H9 (cell line): ENCODE measurements around the gene COP1. TPM values are rescaled to one million over a fixed set of nuclear protein-coding genes. Genes with fewer than 3 reads are reported as not detected.

Experiments
- DNase-seq: peaks from one replicate; pipeline ENCODE4 v3.0.0-alpha.2; 2017
- H2AFZ ChIP-seq: one replicate; pipeline ENCODE4 v1.6.1; 2013; ENCODE audit warnings: mild to moderate bottlenecking, low read length, control low read depth, moderate library complexity
- H2AK5ac ChIP-seq: 2 replicates; pipeline ENCODE4 v1.6.1; 2013; ENCODE audit warnings: low read length, control low read depth, mixed read lengths; ENCODE audit not compliant: insufficient read length
- H2BK120ac ChIP-seq: one replicate; pipeline ENCODE4 v1.6.1; 2013; ENCODE audit warnings: low read depth, mild to moderate bottlenecking, low read length, control low read depth, inconsistent platforms; ENCODE audit not compliant: poor library complexity, severe bottlenecking
- H2BK12ac ChIP-seq: 2 replicates; pipeline ENCODE4 v1.6.1; 2013; ENCODE audit warnings: low read length, control low read depth, mixed read lengths, low read depth; ENCODE audit not compliant: insufficient read length
- H2BK15ac ChIP-seq: 2 replicates; pipeline ENCODE4 v1.6.1; 2013; ENCODE audit warnings: low read depth, low read length, control low read depth
- H2BK20ac ChIP-seq: one replicate; pipeline ENCODE4 v1.6.1; 2013; ENCODE audit warnings: low read depth, mild to moderate bottlenecking, low read length, control low read depth, inconsistent platforms; ENCODE audit not compliant: poor library complexity, severe bottlenecking
- H2BK5ac ChIP-seq: 2 replicates; pipeline ENCODE4 v1.6.1; 2013; ENCODE audit warnings: low read length, control low read depth, mixed read lengths; ENCODE audit not compliant: insufficient read length
- H3K14ac ChIP-seq: 2 replicates; pipeline ENCODE4 v1.6.1; 2013; ENCODE audit warnings: low read length, control low read depth; ENCODE audit not compliant: insufficient read depth
- H3K18ac ChIP-seq: 2 replicates; pipeline ENCODE4 v1.6.1; 2013; ENCODE audit warnings: low read depth, mild to moderate bottlenecking, mixed read lengths, low read length, control low read depth; ENCODE audit not compliant: insufficient read length
- H3K23ac ChIP-seq: 2 replicates; pipeline ENCODE4 v1.6.1; 2013; ENCODE audit warnings: low read length, control low read depth, mixed read lengths, low read depth; ENCODE audit not compliant: insufficient read length
- H3K23me2 ChIP-seq: 2 replicates; pipeline ENCODE4 v1.6.1; 2013; ENCODE audit warnings: low read depth, mild to moderate bottlenecking, mixed read lengths, low read length, control low read depth; ENCODE audit not compliant: insufficient read length, poor library complexity, severe bottlenecking
- H3K27ac ChIP-seq: 2 replicates; pipeline ENCODE4 v1.5.1; 2013; ENCODE audit warnings: low read length, control low read depth, mixed read lengths, low read depth; ENCODE audit not compliant: insufficient read length
- H3K27me3 ChIP-seq: 2 replicates; pipeline ENCODE4 v1.6.1; 2013; ENCODE audit warnings: low read length, control low read depth, inconsistent platforms; ENCODE audit not compliant: insufficient read depth
- H3K4ac ChIP-seq: 2 replicates; pipeline ENCODE4 v1.6.1; 2013; ENCODE audit warnings: low read depth, mild to moderate bottlenecking, control low read depth, inconsistent platforms, low read length, moderate library complexity
- H3K4me1 ChIP-seq: 2 replicates; pipeline ENCODE4 v1.6.1; 2013; ENCODE audit warnings: low read length, control low read depth, inconsistent platforms; ENCODE audit not compliant: insufficient read depth
- H3K4me2 ChIP-seq: 2 replicates; pipeline ENCODE4 v1.6.1; 2013; ENCODE audit warnings: low read length, control low read depth, mixed read lengths; ENCODE audit not compliant: insufficient read length, insufficient read depth
- H3K56ac ChIP-seq: 2 replicates; pipeline ENCODE4 v1.6.1; 2013; ENCODE audit warnings: low read depth, mild to moderate bottlenecking, mixed read lengths, low read length, control low read depth; ENCODE audit not compliant: insufficient read length
- H3K79me1 ChIP-seq: 2 replicates; pipeline ENCODE4 v1.6.1; 2013; ENCODE audit warnings: low read depth, mild to moderate bottlenecking, moderate library complexity, low read length, control low read depth, inconsistent platforms; ENCODE audit not compliant: insufficient read depth, poor library complexity, severe bottlenecking
- H3K79me2 ChIP-seq: 2 replicates; pipeline ENCODE4 v1.6.1; 2013; ENCODE audit warnings: low read length, control low read depth, inconsistent platforms; ENCODE audit not compliant: insufficient read depth
- H3K9ac ChIP-seq: 2 replicates; pipeline ENCODE4 v1.6.1; 2013; ENCODE audit warnings: low read length, control low read depth, mixed read lengths; ENCODE audit not compliant: insufficient read length; ENCODE audit errors: extremely low read depth
- H3K9me3 ChIP-seq: one replicate; pipeline ENCODE4 v1.6.1; 2013; ENCODE audit warnings: low read depth, low read length, inconsistent platforms; ENCODE audit not compliant: control insufficient read depth
- H3T11ph ChIP-seq: one replicate; pipeline ENCODE4 v1.6.1; 2013; ENCODE audit warnings: mild to moderate bottlenecking, low read length, control low read depth, inconsistent platforms
- H4K20me1 ChIP-seq: one replicate; pipeline ENCODE4 v1.6.1; 2013; ENCODE audit not compliant: control insufficient read depth, insufficient read length, insufficient read depth
- H4K5ac ChIP-seq: 2 replicates; pipeline ENCODE4 v1.6.1; 2013; ENCODE audit warnings: low read depth, mild to moderate bottlenecking, mixed read lengths, low read length, control low read depth; ENCODE audit not compliant: insufficient read length
- H4K8ac ChIP-seq: replicated peaks from 2 replicates; pipeline ENCODE4 v1.6.1; 2013; ENCODE audit warnings: low read length, control low read depth, mixed read lengths, low read depth; ENCODE audit not compliant: insufficient read length
- H4K91ac ChIP-seq: 2 replicates; pipeline ENCODE4 v1.6.1; 2013; ENCODE audit warnings: low read depth, mild to moderate bottlenecking, moderate library complexity, mixed read lengths, low read length, control low read depth; ENCODE audit not compliant: insufficient read length
- H3K27ac Mint-ChIP-seq, 3 experiments: 2 replicates in 2 of 3; 3 replicates in 1 of 3; pipeline ENCODE4 v1.8.0; 2020 to 2021; ENCODE audit warnings: mixed read lengths in 3 of 3, mild to moderate bottlenecking in 1 of 3, moderate library complexity in 1 of 3
- H3K27me3 Mint-ChIP-seq: 2 replicates; pipeline ENCODE4 v1.8.0; 2021; ENCODE audit warnings: low read depth, mild to moderate bottlenecking, moderate library complexity, mixed read lengths
- H3K36me3 Mint-ChIP-seq, 3 experiments: 2 replicates in 2 of 3; 3 replicates in 1 of 3; pipeline ENCODE4 v1.8.0; 2020 to 2021; ENCODE audit warnings: low read depth in 3 of 3, mixed read lengths in 3 of 3; ENCODE audit not compliant: insufficient read depth in 1 of 3
- H3K4me1 Mint-ChIP-seq, 2 experiments: 2 replicates each; pipeline ENCODE4 v1.8.0; 2020; ENCODE audit warnings: mixed read lengths in 2 of 2
- H3K4me3 Mint-ChIP-seq, 2 experiments: 2 replicates in 1 of 2; 3 replicates in 1 of 2; pipeline ENCODE4 v1.8.0; 2020 to 2021; ENCODE audit warnings: mild to moderate bottlenecking in 2 of 2, mixed read lengths in 2 of 2, moderate library complexity in 1 of 2
- H3K9me3 Mint-ChIP-seq, 2 experiments: 2 replicates in 1 of 2; 3 replicates in 1 of 2; pipeline ENCODE4 v1.8.0; 2020; ENCODE audit warnings: mild to moderate bottlenecking in 2 of 2, mixed read lengths in 2 of 2, moderate library complexity in 1 of 2
- CTCF ChIP-seq: fragments of 200-600 bp; sonication (generic); conservative IDR thresholded peaks from 3 replicates; pipeline ENCODE4 v1.8.0; 2021; ENCODE audit warnings: antibody characterized with exemption, mild to moderate bottlenecking
- total RNA-seq: library from RNA; stranded (reverse); gene quantifications from 2 replicates; pipeline ENCODE4 v1.2.1, GENCODE V29; 2021

The COP1 gene
- total RNA-seq, 1 experiment from 2014 or later, result 41.3 TPM

- Histone ChIP-seq H4K8ac (no peak overlapping the region), H3K27me3 (no peaks in the 10 kb centered on the region), H4K20me1 (no peaks in the 10 kb centered on the region), H3K79me1 (no peaks in the 10 kb centered on the region), H3K18ac (no peak overlapping the region), H3K23ac (no peak overlapping the region), H3K14ac (no peak overlapping the region), H3K9ac (no peak overlapping the region), H3K4me2 (no peak overlapping the region), H2AK5ac (no peak overlapping the region), H2BK12ac (no peak overlapping the region), H3K27ac (no peak overlapping the region), H3K79me2 (no peaks in the 10 kb centered on the region), H2AFZ (no peak overlapping the region), H3K9me3 (no peaks in the 10 kb centered on the region), H3K4ac (no peak overlapping the region), H3K4me1 (peaks cover 2% of the 10 kb centered on the region; the same call in 1 of the 2 replicates), H3K56ac (no peak overlapping the region), H3T11ph (no peak overlapping the region), H4K91ac (no peak overlapping the region), H4K5ac (no peak overlapping the region), H2BK5ac (no peak overlapping the region), H2BK20ac (no peak overlapping the region), H2BK15ac (no peak overlapping the region), H3K23me2 (no peaks in the 10 kb centered on the region), H2BK120ac (no peak overlapping the region)
- no peak overlapping the region for H3K4me3 Mint-ChIP-seq
- H3K9me3 Mint-ChIP-seq, result no peaks in the 10 kb centered on the region
- no peak for TF ChIP-seq CTCF
- no peak overlapping the region for H3K27ac Mint-ChIP-seq
- H3K36me3 Mint-ChIP-seq, result peaks cover 5 to 8% (median 7%) of the 10 kb centered on the region in 3 experiments; a peak in 6 of 7 replicates
- H3K4me1 Mint-ChIP-seq, result no peaks in the 10 kb centered on the region
- no peaks in the 10 kb centered on the region for H3K27me3 Mint-ChIP-seq
- no peak for DNase-seq
Observed at GRCh38 chr1:175969231-175969630, 237.9 kb downstream of the COP1 start.
